ENCODE measurements around the gene TUBA3D.
"Not testable (repeated sequence)": the region's sequence is repeated elsewhere in the genome, so short reads cannot be mapped to it uniquely, and the experiment has no call there.

DNA sequence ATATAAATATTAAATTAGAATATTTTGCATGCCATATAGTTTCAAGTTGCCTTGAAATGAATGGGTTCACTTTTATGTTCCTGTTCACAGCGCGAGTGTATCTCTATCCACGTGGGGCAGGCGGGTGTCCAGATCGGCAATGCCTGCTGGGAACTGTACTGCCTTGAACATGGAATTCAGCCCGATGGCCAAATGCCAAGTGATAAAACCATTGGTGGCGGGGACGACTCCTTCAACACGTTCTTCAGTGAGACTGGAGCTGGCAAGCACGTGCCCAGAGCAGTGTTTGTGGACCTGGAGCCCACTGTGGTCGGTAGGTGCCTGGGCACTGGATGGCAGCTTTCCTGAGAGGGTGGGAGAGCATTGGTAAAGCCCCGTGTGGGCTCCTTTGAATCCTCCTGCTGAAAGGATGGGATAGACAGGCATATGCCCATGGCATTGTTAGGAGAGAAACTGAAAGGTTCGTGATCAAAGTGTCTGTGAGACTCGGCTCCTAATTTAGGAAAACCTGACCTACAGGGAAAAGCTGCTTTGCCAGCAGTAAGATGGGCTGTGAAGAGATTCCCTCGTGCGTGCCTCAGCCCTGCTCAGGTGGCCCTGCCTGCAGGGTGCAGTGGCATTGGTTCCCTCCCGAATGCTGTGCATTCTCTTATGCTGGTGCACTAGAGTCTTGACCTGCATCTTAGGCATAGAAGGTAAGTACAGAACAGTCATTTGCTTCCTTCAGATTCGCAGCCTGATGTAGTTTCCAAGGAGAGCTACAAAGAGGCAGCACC is 2.3 kb downstream of the TUBA3D start:
- not testable (repeated sequence) for TF ChIP-seq ISL1 (CRISPR knock-in tag; IDR thresholded peaks at IDR 0.05); CSDC2 (CRISPR knock-in tag; IDR thresholded peaks at IDR 0.05); BACH2 (CRISPR knock-in tag; IDR thresholded peaks at IDR 0.05; ENCODE audit: borderline replicate concordance); RARB (CRISPR knock-in tag; IDR thresholded peaks at IDR 0.05); POU6F1 (CRISPR knock-in tag; IDR thresholded peaks at IDR 0.05; ENCODE audit: borderline replicate concordance, low read depth); ZNF8 (CRISPR knock-in tag; IDR thresholded peaks at IDR 0.05); ZNF70 (CRISPR knock-in tag; IDR thresholded peaks at IDR 0.05)
- TF ChIP-seq, protein P1, sequence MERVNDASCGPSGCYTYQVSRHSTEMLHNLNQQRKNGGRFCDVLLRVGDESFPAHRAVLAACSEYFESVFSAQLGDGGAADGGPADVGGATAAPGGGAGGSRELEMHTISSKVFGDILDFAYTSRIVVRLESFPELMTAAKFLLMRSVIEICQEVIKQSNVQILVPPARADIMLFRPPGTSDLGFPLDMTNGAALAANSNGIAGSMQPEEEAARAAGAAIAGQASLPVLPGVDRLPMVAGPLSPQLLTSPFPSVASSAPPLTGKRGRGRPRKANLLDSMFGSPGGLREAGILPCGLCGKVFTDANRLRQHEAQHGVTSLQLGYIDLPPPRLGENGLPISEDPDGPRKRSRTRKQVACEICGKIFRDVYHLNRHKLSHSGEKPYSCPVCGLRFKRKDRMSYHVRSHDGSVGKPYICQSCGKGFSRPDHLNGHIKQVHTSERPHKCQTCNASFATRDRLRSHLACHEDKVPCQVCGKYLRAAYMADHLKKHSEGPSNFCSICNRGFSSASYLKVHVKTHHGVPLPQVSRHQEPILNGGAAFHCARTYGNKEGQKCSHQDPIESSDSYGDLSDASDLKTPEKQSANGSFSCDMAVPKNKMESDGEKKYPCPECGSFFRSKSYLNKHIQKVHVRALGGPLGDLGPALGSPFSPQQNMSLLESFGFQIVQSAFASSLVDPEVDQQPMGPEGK (CRISPR knock-in tag; IDR thresholded peaks at IDR 0.05; ENCODE audit: borderline replicate concordance): not testable (repeated sequence)
